PC-9 (cell line): ENCODE measurements around the gene CA6. TPM values are rescaled to one million over a fixed set of nuclear protein-coding genes. Genes with fewer than 3 reads are reported as not detected.
"Not testable (repeated sequence)": the region's sequence is repeated elsewhere in the genome, so short reads cannot be mapped to it uniquely, and the experiment has no call there.

Source experiments
- Bru-seq: library from RNA; stranded (reverse); fragments of 400-500 nt; gene quantifications from one replicate; lab custom pipeline; 2021; lab: Mats Ljungman, UMichigan
- BruChase-seq, 2 experiments: library from RNA; stranded (reverse); fragments of 400-500 nt; gene quantifications; one replicate each; lab custom pipeline; 2021; lab: Mats Ljungman, UMichigan
- BruUV-seq: library from RNA; stranded (reverse); fragments of 400-500 nt; replicated peaks from 2 replicates; lab custom pipeline; 2021; lab: Mats Ljungman, UMichigan
- CTCF ChIA-PET: fragments of 300-600 bp; sonication (Branson Sonifier 250); formaldehyde crosslinking; loops from one replicate; lab custom pipeline; 2022; ENCODE audit warnings: antibody characterized with exemption; lab: Charles Lee
- POLR2A ChIA-PET: fragments of 300-600 bp; sonication (Branson Sonifier 250); formaldehyde crosslinking; loops from one replicate; lab custom pipeline; 2022; ENCODE audit warnings: antibody characterized with exemption; ENCODE audit not compliant: unreplicated experiment; lab: Charles Lee
- DNase-seq, 2 experiments: peaks; one replicate each; pipeline versions ENCODE4 v3.0.0 to v3.0.0-alpha.2; 2015 to 2022; ENCODE audit warnings: mixed read lengths in 1 of 2
- H2AFZ ChIP-seq: fragments of 200-600 bp; sonication (generic); 2 replicates; pipeline ENCODE4 v1.8.1; 2017; ENCODE audit warnings: antibody characterized with exemption
- H3F3A ChIP-seq: fragments of 200-600 bp; sonication (generic); 2 replicates; pipeline ENCODE4 v1.8.1; 2017; ENCODE audit warnings: antibody characterized with exemption, mild to moderate bottlenecking, low read depth; ENCODE audit not compliant: insufficient read depth
- H3K27ac ChIP-seq: fragments of 200-600 bp; sonication (generic); 2 replicates; pipeline ENCODE4 v1.6.1; 2016; ENCODE audit warnings: mixed run types
- H3K27me3 ChIP-seq: fragments of 200-600 bp; sonication (generic); 2 replicates; pipeline ENCODE4 v1.6.1; 2016; ENCODE audit warnings: low read depth, mixed run types; ENCODE audit not compliant: insufficient read depth
- H3K36me3 ChIP-seq: fragments of 200-600 bp; sonication (generic); 2 replicates; pipeline ENCODE4 v1.6.1; 2016; ENCODE audit warnings: low read depth, mixed run types
- H3K4me1 ChIP-seq: fragments of 200-600 bp; sonication (generic); replicated peaks from 2 replicates; pipeline ENCODE4 v1.6.1; 2016; ENCODE audit warnings: mixed run types; ENCODE audit not compliant: insufficient read depth
- H3K4me2 ChIP-seq: fragments of 200-600 bp; sonication (generic); 2 replicates; pipeline ENCODE4 v1.6.1; 2017; ENCODE audit warnings: mixed run types
- H3K4me3 ChIP-seq: fragments of 200-600 bp; sonication (generic); 2 replicates; pipeline ENCODE4 v1.6.1; 2016; ENCODE audit warnings: mixed run types
- H3K79me2 ChIP-seq: fragments of 200-600 bp; sonication (generic); 2 replicates; pipeline ENCODE4 v1.6.1; 2017; ENCODE audit warnings: low read depth, mixed run types
- H3K9me2 ChIP-seq: fragments of 200-600 bp; sonication (generic); 2 replicates; pipeline ENCODE4 v1.8.1; 2017; ENCODE audit warnings: mild to moderate bottlenecking; ENCODE audit not compliant: insufficient read depth
- H3K9me3 ChIP-seq: fragments of 200-600 bp; sonication (generic); 2 replicates; pipeline ENCODE4 v1.8.1; 2016; ENCODE audit warnings: low read depth; ENCODE audit not compliant: insufficient read depth
- H4K20me1 ChIP-seq: fragments of 200-600 bp; sonication (generic); 2 replicates; pipeline ENCODE4 v1.8.1; 2017; ENCODE audit not compliant: insufficient read depth
- EZH2 ChIP-seq: fragments of 200-600 bp; sonication (generic); IDR thresholded peaks from 2 replicates; pipeline ENCODE4 v1.8.0; 2017; ENCODE audit warnings: antibody characterized with exemption, low read depth
- intact Hi-C: fragments of 100-400 bp; cut with micrococcal nuclease; formaldehyde crosslinking; loops from one replicate; pipeline ENCODE4 v1.10.0; 2022; ENCODE audit not compliant: unreplicated experiment
- long read RNA-seq: library from polyadenylated mRNA; stranded (forward); transcript quantifications from one replicate; pipeline ENCODE4 v2.0.0, GENCODE V29; 2022
- total RNA-seq: library from RNA; stranded (reverse); gene quantifications from 2 replicates; pipeline ENCODE4 v1.2.3, GENCODE V29; 2021
- TF ChIP-seq, protein P1 (sequence below): fragments of 200-600 bp; sonication (generic); conservative IDR thresholded peaks from 2 replicates; pipeline ENCODE4 v1.6.1; 2017; ENCODE audit warnings: mixed run types, antibody characterized with exemption, mild to moderate bottlenecking, moderate library complexity

The CA6 gene
- total RNA-seq: not detected in 2 replicates
- not detected for Bru-seq, nascent RNA
- not detected for BruChase-seq, experiment 1, labeled RNA remaining after a 2-hour chase
- percentile 3 among the genes with signal in this experiment for BruChase-seq, experiment 2, labeled RNA remaining after a 6-hour chase
- long read RNA-seq: 0 reads

DNA sequence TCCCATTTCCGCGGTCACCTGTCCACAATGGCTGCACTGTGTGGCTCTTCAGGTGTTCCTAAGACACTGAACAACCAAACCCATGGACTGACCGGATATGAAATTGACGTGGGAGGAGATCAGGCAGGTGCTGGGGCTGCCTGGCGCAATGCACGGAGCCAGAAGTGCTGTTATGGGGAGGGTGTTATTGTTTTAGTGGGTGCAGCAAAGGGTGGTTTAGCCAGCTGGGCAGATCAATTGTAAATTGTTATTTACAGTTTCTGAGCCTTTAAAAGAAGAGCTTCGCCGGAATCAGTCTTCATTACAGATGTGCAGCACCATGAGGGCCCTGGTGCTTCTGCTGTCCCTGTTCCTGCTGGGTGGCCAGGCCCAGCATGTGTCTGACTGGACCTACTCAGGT is at the start of gene CA6:
CA6 (plus strand) TSS at position 301 of the 400 bp plus-strand sequence; CDS start at position 320, 19 bp downstream.
- Histone ChIP-seq H3K9me3 (no peaks in the 10 kb centered on the region), H3K9me2 (no peaks in the 10 kb centered on the region), H3K27ac (no peak within 1 kb of the TSS), H3F3A (no peaks in the 10 kb centered on the region), H3K27me3 (no peaks in the 10 kb centered on the region), H4K20me1 (no peaks in the 10 kb centered on the region), H3K4me3 (no peak within 1 kb of the TSS), H3K79me2 (no peaks in the 10 kb centered on the region), H3K4me1 (0 out of 2 replicates have a peak, but pooled peaks cover 4% of the 10 kb centered on the region), H3K4me2 (no peak within 1 kb of the TSS), H2AFZ (no peak within 1 kb of the TSS), H3K36me3 (no peaks in the 10 kb centered on the region)
- intact Hi-C loops: no loop called here
- ChIA-PET POLR2A (interaction anchor here (0.8 kb wide), 1 partner anchor 736 kb away, joined by 5 read pairs; no protein-coding TSS in a partner anchor), CTCF (no interaction called here)
- TF ChIP-seq, protein P1, sequence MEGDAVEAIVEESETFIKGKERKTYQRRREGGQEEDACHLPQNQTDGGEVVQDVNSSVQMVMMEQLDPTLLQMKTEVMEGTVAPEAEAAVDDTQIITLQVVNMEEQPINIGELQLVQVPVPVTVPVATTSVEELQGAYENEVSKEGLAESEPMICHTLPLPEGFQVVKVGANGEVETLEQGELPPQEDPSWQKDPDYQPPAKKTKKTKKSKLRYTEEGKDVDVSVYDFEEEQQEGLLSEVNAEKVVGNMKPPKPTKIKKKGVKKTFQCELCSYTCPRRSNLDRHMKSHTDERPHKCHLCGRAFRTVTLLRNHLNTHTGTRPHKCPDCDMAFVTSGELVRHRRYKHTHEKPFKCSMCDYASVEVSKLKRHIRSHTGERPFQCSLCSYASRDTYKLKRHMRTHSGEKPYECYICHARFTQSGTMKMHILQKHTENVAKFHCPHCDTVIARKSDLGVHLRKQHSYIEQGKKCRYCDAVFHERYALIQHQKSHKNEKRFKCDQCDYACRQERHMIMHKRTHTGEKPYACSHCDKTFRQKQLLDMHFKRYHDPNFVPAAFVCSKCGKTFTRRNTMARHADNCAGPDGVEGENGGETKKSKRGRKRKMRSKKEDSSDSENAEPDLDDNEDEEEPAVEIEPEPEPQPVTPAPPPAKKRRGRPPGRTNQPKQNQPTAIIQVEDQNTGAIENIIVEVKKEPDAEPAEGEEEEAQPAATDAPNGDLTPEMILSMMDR: no peak
- no peak for TF ChIP-seq EZH2
- BruUV-seq: no TSS peak
- no peak for DNase-seq

DNA sequence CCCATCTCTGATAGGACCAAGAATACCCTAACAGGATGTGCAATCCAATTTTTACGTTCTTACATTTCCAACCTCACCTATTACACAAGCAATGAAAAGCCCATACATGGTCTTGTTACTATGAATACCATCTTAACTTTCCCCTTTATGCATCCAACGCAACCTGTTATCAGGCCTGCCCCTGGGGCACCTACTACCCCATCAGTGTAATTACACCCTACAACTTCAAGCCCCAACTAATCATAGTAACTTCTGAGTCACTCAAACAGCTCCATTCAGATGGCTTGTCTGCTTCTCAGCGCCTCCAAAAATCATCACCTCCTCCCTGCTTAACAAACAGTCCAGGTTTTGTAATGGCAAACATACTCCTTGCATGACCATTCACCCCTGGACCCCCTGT is 48.9 kb upstream of the CA6 start:
- H3K79me2 ChIP-seq, H3K9me3 ChIP-seq, H3K27me3 ChIP-seq, intact Hi-C loops, CTCF ChIA-PET, H2AFZ ChIP-seq, H4K20me1 ChIP-seq, BruUV-seq, H3K36me3 ChIP-seq, H3K9me2 ChIP-seq: not testable (repeated sequence)
- peak in 1 of 2 experiments; percentile 58 for DNase-seq
- peaks cover 18% of the 10 kb centered on the region for H3F3A ChIP-seq
- peak overlapping the region; percentile 82 for H3K27ac ChIP-seq
- POLR2A ChIA-PET: interaction anchor here (0.6 kb wide), 2 partner anchors 23 to 108 kb away, joined by 3 read pairs; no protein-coding TSS in a partner anchor
- peaks cover 32% of the 10 kb centered on the region for H3K4me1 ChIP-seq
- peak overlapping the region; percentile 70 for H3K4me2 ChIP-seq
- peak overlapping the region; percentile 18; the same call in 1 of the 2 replicates for H3K4me3 ChIP-seq

DNA sequence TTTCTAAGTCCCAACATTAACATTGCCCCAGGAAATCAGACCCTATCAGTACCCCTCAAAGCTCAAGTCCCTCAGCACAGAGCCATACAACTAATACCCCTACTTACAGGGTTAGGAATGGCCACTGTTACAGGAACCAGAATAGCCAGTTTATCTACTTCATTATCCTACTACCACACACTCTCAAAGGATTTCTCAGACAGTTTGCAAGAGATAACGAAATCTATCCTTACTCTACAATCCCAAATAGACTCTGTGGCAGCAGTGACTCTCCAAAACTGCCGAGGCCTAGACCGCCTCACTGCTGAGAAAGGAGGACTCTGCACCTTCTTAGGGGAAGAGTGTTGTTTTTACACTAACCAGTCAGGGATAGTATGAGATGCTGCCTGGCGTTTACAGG is 48.2 kb upstream of the CA6 start:
- H3K27me3 ChIP-seq, DNase-seq, H4K20me1 ChIP-seq, intact Hi-C loops, H3K36me3 ChIP-seq, H3K9me3 ChIP-seq, BruUV-seq, H3K9me2 ChIP-seq, H3K79me2 ChIP-seq, CTCF ChIA-PET: not testable (repeated sequence)
- H3F3A ChIP-seq: peaks cover 21% of the 10 kb centered on the region
- peak overlapping the region; percentile 18; the same call in 1 of the 2 replicates for H3K4me3 ChIP-seq
- POLR2A ChIA-PET: interaction anchor here (0.6 kb wide), 2 partner anchors 24 to 108 kb away, joined by 3 read pairs; no protein-coding TSS in a partner anchor
- H3K4me2 ChIP-seq: peak overlapping the region; percentile 70
- peaks cover 35% of the 10 kb centered on the region for H3K4me1 ChIP-seq
- peak overlapping the region; percentile 82 for H3K27ac ChIP-seq
- peak overlapping the region; percentile 33; the same call in 1 of the 2 replicates for H2AFZ ChIP-seq

DNA sequence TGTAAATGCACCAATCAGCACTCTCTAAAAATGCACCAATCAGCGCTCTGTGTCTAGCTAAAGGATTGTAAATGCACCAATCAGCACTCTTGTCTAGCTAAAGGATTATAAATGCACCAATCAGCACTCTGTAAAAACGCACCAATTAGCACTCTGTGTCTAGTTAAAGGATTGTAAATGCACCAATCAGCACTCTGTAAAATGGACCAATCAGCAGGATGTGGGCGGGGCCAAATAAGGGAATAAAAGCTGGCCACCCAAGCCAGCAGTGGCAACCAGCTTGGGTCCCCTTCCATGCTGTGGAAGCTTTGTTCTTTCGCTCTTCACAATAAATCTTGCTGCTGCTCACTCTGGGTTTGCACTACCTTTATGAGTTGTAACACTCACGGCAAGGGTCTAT is 47.2 kb upstream of the CA6 start:
- H3K36me3 ChIP-seq, H3K79me2 ChIP-seq, H3K27me3 ChIP-seq, H3K9me2 ChIP-seq, BruUV-seq, H3K4me2 ChIP-seq, intact Hi-C loops, DNase-seq, H3K9me3 ChIP-seq, POLR2A ChIA-PET, H2AFZ ChIP-seq, H4K20me1 ChIP-seq, H3K4me3 ChIP-seq: not testable (repeated sequence)
- Histone ChIP-seq H3K4me1 (peaks cover 44% of the 10 kb centered on the region), H3F3A (peaks cover 30% of the 10 kb centered on the region), H3K27ac (peak overlapping the region; percentile 82)
- CTCF ChIA-PET: interaction anchor here (0.7 kb wide), 1 partner anchor 289 kb away, joined by 5 read pairs; no protein-coding TSS in a partner anchor
